Smooth muscle cell (in vitro differentiated cells): Measurements from ENCODE around the gene MUC5AC. TPM values are rescaled to one million over a fixed set of nuclear protein-coding genes. Genes with fewer than 3 reads are reported as not detected.

Source experiments
- DNase-seq: peaks from one replicate; lab custom pipeline; 2025; ENCODE audit not compliant: unreplicated experiment; lab: John Stamatoyannopoulos, UW
- H2AFZ ChIP-seq: fragments of 200-600 bp; sonication (generic); 2 replicates; pipeline ENCODE4 v1.6.0; 2016; ENCODE audit warnings: antibody characterized with exemption, low read depth, mild to moderate bottlenecking
- H3F3A ChIP-seq: fragments of 200-600 bp; sonication (generic); 2 replicates; pipeline ENCODE4 v1.6.0; 2017; ENCODE audit warnings: antibody characterized with exemption, low read depth
- H3K27ac ChIP-seq: fragments of 200-600 bp; sonication (generic); 2 replicates; pipeline ENCODE4 v1.5.1; 2016; ENCODE audit warnings: low read depth, mild to moderate bottlenecking
- H3K27me3 ChIP-seq: fragments of 200-600 bp; sonication (generic); 2 replicates; pipeline ENCODE4 v1.6.1; 2016; ENCODE audit warnings: low read depth, mild to moderate bottlenecking
- H3K36me3 ChIP-seq: fragments of 200-600 bp; sonication (generic); 2 replicates; pipeline ENCODE4 v1.5.1; 2016; ENCODE audit warnings: low read depth
- H3K4me1 ChIP-seq: fragments of 200-600 bp; sonication (generic); 2 replicates; pipeline ENCODE4 v1.5.1; 2016; ENCODE audit warnings: low read depth
- H3K4me2 ChIP-seq: fragments of 200-600 bp; sonication (generic); 2 replicates; pipeline ENCODE4 v1.6.0; 2016; ENCODE audit warnings: mild to moderate bottlenecking
- H3K4me3 ChIP-seq: fragments of 200-600 bp; sonication (generic); 2 replicates; pipeline ENCODE4 v1.5.1; 2016; ENCODE audit warnings: mild to moderate bottlenecking
- H3K79me2 ChIP-seq: fragments of 200-600 bp; sonication (generic); 2 replicates; pipeline ENCODE4 v1.6.0; 2016; ENCODE audit warnings: low read depth, mild to moderate bottlenecking
- H3K9ac ChIP-seq: fragments of 200-600 bp; sonication (generic); 2 replicates; pipeline ENCODE4 v1.6.0; 2016; ENCODE audit warnings: low read depth
- H3K9me3 ChIP-seq: fragments of 200-600 bp; sonication (generic); replicated peaks from 2 replicates; pipeline ENCODE4 v1.5.1; 2016; ENCODE audit warnings: low read depth
- H4K20me1 ChIP-seq: fragments of 200-600 bp; sonication (generic); 2 replicates; pipeline ENCODE4 v1.6.0; 2016; ENCODE audit warnings: low read depth
- CTCF ChIP-seq: fragments of 200-600 bp; sonication (generic); IDR thresholded peaks from 2 replicates; pipeline ENCODE4 v1.5.1; 2017; ENCODE audit warnings: borderline replicate concordance, mild to moderate bottlenecking, antibody characterized with exemption; ENCODE audit not compliant: insufficient read depth, poor library complexity, severe bottlenecking
- WGBS: methylation state at CpG from one replicate; pipeline ENCODE4 v1.1.7; 2016; ENCODE audit warnings: low lambda C conversion rate; 5-methylcytosine and 5-hydroxymethylcytosine counted together
- polyA plus RNA-seq: library from polyadenylated mRNA; unstranded; fragments of >200 nt; fragmentation: Nextera tagmentation; extraction: Ambion mirVana; gene quantifications from 2 replicates; pipeline ENCODE4 v1.2.1, GENCODE V29; 2016
- total RNA-seq: library from RNA; depleted of rRNA; stranded (reverse); fragments of >200 nt; gene quantifications from 2 replicates; pipeline ENCODE4 v1.2.3, GENCODE V29; 2014

The MUC5AC gene
- total and polyA plus RNA-seq, 2 experiments from 2014 or later = not detected

GRCh38 chr11:1192741-1193325, 35.1 kb downstream of the MUC5AC start:
- Histone ChIP-seq H3F3A (no peaks in the 10 kb centered on the region), H3K9me3 (no peaks in the 10 kb centered on the region)

GRCh38 chr11:1193326-1194230, 35.8 kb downstream of the MUC5AC start:
- no peak for TF ChIP-seq CTCF
- H3K27ac ChIP-seq = no peak overlapping the region

More at GRCh38 chr11:1192741-1193325, 35.1 kb downstream of the MUC5AC start:
- Histone ChIP-seq H2AFZ (no peak overlapping the region), H4K20me1 (no peaks in the 10 kb centered on the region), H3K27me3 (no peaks in the 10 kb centered on the region), H3K36me3 (no peaks in the 10 kb centered on the region), H3K4me2 (no peak overlapping the region), H3K79me2 (no peaks in the 10 kb centered on the region), H3K27ac (no peak overlapping the region), H3K4me3 (no peak overlapping the region), H3K4me1 (no peaks in the 10 kb centered on the region), H3K9ac (no peak overlapping the region)
- DNase-seq = no peak
- TF ChIP-seq CTCF = no peak
- WGBS = 90% methylated on average over 17 of the region's 17 CpGs

GRCh38 chr11:1194231-1194976, 36.7 kb downstream of the MUC5AC start:
- Histone ChIP-seq H3K4me1 (no peaks in the 10 kb centered on the region), H3K4me3 (no peak overlapping the region), H3F3A (no peaks in the 10 kb centered on the region), H3K9me3 (no peaks in the 10 kb centered on the region), H3K36me3 (no peaks in the 10 kb centered on the region), H3K79me2 (no peaks in the 10 kb centered on the region), H3K27me3 (no peaks in the 10 kb centered on the region), H3K4me2 (no peak overlapping the region), H3K9ac (no peak overlapping the region), H3K27ac (no peak overlapping the region), H2AFZ (no peak overlapping the region), H4K20me1 (no peaks in the 10 kb centered on the region)
- no peak for TF ChIP-seq CTCF
- no peak for DNase-seq
- WGBS = 97% methylated on average over 53 of the region's 59 CpGs

More at GRCh38 chr11:1193326-1194230, 35.8 kb downstream of the MUC5AC start:
- Histone ChIP-seq H3K36me3 (no peaks in the 10 kb centered on the region), H3K4me1 (no peaks in the 10 kb centered on the region), H3K4me2 (no peak overlapping the region), H3K9me3 (no peaks in the 10 kb centered on the region), H3K27me3 (no peaks in the 10 kb centered on the region), H3F3A (no peaks in the 10 kb centered on the region), H4K20me1 (no peaks in the 10 kb centered on the region), H3K9ac (no peak overlapping the region), H3K4me3 (no peak overlapping the region), H2AFZ (no peak overlapping the region), H3K79me2 (no peaks in the 10 kb centered on the region)
- DNase-seq = no peak
- WGBS = 93% methylated on average over 42 of the region's 43 CpGs
